Nephron (organoid): ENCODE results near the gene SPINK9.
A peak's percentile ranks its signal among the peaks of the same experiment; 100 is the strongest.
"Not testable (repeated sequence)": the region's sequence is repeated elsewhere in the genome, so short reads cannot be mapped to it uniquely, and the experiment has no call there.

ENCODE experiments used
- H3K27ac Mint-ChIP-seq, 3 experiments: 2 replicates each; pipeline ENCODE4 v1.8.0; 2020; ENCODE audit warnings: mixed read lengths in 3 of 3, mild to moderate bottlenecking in 2 of 3, moderate library complexity in 1 of 3
- H3K27me3 Mint-ChIP-seq: 2 replicates; pipeline ENCODE4 v1.8.0; 2021; ENCODE audit warnings: low read depth, mild to moderate bottlenecking, moderate library complexity, mixed read lengths
- H3K36me3 Mint-ChIP-seq: 2 replicates; pipeline ENCODE4 v1.8.0; 2020; ENCODE audit warnings: low read depth, mixed read lengths
- H3K4me1 Mint-ChIP-seq: 2 replicates; pipeline ENCODE4 v1.8.0; 2020; ENCODE audit warnings: mixed read lengths
- H3K4me3 Mint-ChIP-seq, 3 experiments: 2 replicates each; pipeline ENCODE4 v1.8.0; 2020; ENCODE audit warnings: mild to moderate bottlenecking in 3 of 3, mixed read lengths in 3 of 3, moderate library complexity in 2 of 3
- H3K9me3 Mint-ChIP-seq: 2 replicates; pipeline ENCODE4 v1.8.0; 2020; ENCODE audit warnings: mixed read lengths
- TF ChIP-seq, protein P1 (sequence below), 3 experiments: fragments of 200-600 bp; sonication (generic); IDR thresholded peaks; one replicate each; pipeline ENCODE4 v1.5.0; 2021; ENCODE audit warnings: antibody characterized with exemption in 3 of 3; ENCODE audit not compliant: unreplicated experiment in 3 of 3

SPINK9 gene

DNA sequence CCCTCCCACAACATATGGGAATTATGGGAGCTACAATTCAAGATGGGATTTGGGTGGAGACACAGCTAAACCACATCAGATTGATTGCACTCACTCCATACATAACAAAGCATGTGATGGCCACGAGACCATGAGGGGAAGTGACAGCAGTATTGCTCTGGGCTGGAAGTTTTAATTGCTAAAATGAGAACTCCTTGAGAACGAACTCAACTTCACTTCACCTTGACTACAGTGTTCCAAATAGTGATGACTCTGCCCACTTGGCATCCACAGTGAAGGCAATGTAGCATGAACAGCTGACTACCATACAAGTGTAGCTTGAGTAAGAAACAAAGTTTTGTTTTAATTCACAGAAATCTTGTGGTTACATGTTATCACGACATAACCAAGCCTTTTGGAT is 23.9 kb upstream of the SPINK9 start:
- TF ChIP-seq, protein P1, sequence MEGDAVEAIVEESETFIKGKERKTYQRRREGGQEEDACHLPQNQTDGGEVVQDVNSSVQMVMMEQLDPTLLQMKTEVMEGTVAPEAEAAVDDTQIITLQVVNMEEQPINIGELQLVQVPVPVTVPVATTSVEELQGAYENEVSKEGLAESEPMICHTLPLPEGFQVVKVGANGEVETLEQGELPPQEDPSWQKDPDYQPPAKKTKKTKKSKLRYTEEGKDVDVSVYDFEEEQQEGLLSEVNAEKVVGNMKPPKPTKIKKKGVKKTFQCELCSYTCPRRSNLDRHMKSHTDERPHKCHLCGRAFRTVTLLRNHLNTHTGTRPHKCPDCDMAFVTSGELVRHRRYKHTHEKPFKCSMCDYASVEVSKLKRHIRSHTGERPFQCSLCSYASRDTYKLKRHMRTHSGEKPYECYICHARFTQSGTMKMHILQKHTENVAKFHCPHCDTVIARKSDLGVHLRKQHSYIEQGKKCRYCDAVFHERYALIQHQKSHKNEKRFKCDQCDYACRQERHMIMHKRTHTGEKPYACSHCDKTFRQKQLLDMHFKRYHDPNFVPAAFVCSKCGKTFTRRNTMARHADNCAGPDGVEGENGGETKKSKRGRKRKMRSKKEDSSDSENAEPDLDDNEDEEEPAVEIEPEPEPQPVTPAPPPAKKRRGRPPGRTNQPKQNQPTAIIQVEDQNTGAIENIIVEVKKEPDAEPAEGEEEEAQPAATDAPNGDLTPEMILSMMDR (IDR thresholded peaks at IDR 0.05; ENCODE audit: unreplicated experiment in 3 of 3), result no peak
- H3K36me3 Mint-ChIP-seq, result no peaks in the 10 kb centered on the region
- peaks cover 10% of the 10 kb centered on the region for H3K9me3 Mint-ChIP-seq
- no peak overlapping the region for H3K27ac Mint-ChIP-seq
- no peaks in the 10 kb centered on the region for H3K27me3 Mint-ChIP-seq
- H3K4me3 Mint-ChIP-seq, result no peak overlapping the region
- no peaks in the 10 kb centered on the region for H3K4me1 Mint-ChIP-seq

- Mint-ChIP-seq H3K4me3 (no peak within 1 kb of the TSS), H3K9me3 (peaks cover 10% of the 10 kb centered on the region), H3K27ac (no peak within 1 kb of the TSS)
These were observed 23.2 kb upstream of the SPINK9 start, which contains the start of gene SPINK7 for GRCh38 chr5:148312153-148312552. Gene SPINK7 (plus strand): TSS chr5:148312423. CDS start chr5:148312484, 61 bp downstream.

GRCh38 chr5:148314187-148314586 is 21.2 kb upstream of the SPINK9 start:
- H3K27ac Mint-ChIP-seq, result no peak overlapping the region

More at GRCh38 chr5:148312153-148312552, 23.2 kb upstream of the SPINK9 start, which contains the start of gene SPINK7:
- Mint-ChIP-seq H3K4me1 (no peaks in the 10 kb centered on the region), H3K36me3 (no peaks in the 10 kb centered on the region), H3K27me3 (no peaks in the 10 kb centered on the region)
- TF ChIP-seq, protein P1 (IDR thresholded peaks at IDR 0.05; ENCODE audit: unreplicated experiment in 3 of 3), result no peak

GRCh38 chr5:148314731-148315130 is 20.6 kb upstream of the SPINK9 start:
- Mint-ChIP-seq H3K27me3 (no peaks in the 10 kb centered on the region), H3K4me3 (no peak overlapping the region), H3K9me3 (peaks cover 6% of the 10 kb centered on the region), H3K36me3 (no peaks in the 10 kb centered on the region), H3K27ac (peak overlapping the region in 2 of 3 experiments; percentile 66 to 80), H3K4me1 (no peaks in the 10 kb centered on the region)
- TF ChIP-seq, protein P1 (IDR thresholded peaks at IDR 0.05; ENCODE audit: unreplicated experiment in 3 of 3), result no peak

More at GRCh38 chr5:148314187-148314586, 21.2 kb upstream of the SPINK9 start:
- Mint-ChIP-seq H3K9me3 (peaks cover 5% of the 10 kb centered on the region), H3K4me1 (no peaks in the 10 kb centered on the region), H3K36me3 (no peaks in the 10 kb centered on the region), H3K4me3 (no peak overlapping the region), H3K27me3 (no peaks in the 10 kb centered on the region)
- TF ChIP-seq, protein P1 (IDR thresholded peaks at IDR 0.05; ENCODE audit: unreplicated experiment in 3 of 3), result no peak

GRCh38 chr5:148320011-148320963 is 15.1 kb upstream of the SPINK9 start:
- H3K4me3 Mint-ChIP-seq, result peak overlapping the region; percentile 83 to 88 (median 86)
- peak overlapping the region; percentile 85 to 96 (median 89) for H3K27ac Mint-ChIP-seq

GRCh38 chr5:148333262-148333849 is 2.0 kb upstream of the SPINK9 start:
- Mint-ChIP-seq H3K27me3 (no peaks in the 10 kb centered on the region), H3K9me3 (peaks cover 17% of the 10 kb centered on the region), H3K36me3 (peaks cover 7% of the 10 kb centered on the region), H3K27ac (no peak overlapping the region), H3K4me3 (no peak overlapping the region), H3K4me1 (no peaks in the 10 kb centered on the region)
- TF ChIP-seq, protein P1 (IDR thresholded peaks at IDR 0.05; ENCODE audit: unreplicated experiment in 3 of 3), result no peak

More at GRCh38 chr5:148320011-148320963, 15.1 kb upstream of the SPINK9 start:
- H3K4me1 Mint-ChIP-seq, H3K36me3 Mint-ChIP-seq, H3K27me3 Mint-ChIP-seq, H3K9me3 Mint-ChIP-seq: not testable (repeated sequence)
